ENCODE results near the gene EVI5L.
"Not testable (repeated sequence)": the region's sequence is repeated elsewhere in the genome, so short reads cannot be mapped to it uniquely, and the experiment has no call there.

Gene EVI5L

GRCh38 chr19:7792281-7792680 is 37.7 kb upstream of the EVI5L start:
- TF ChIP-seq CTCF (IDR thresholded peaks at IDR 0.05; ENCODE audit: low read depth, low read length, missing control alignments), result no peak
- H3K36me3 ChIP-seq (replicated peaks), result no peaks in the 10 kb centered on the region
- peak; percentile 5 for DNase-seq
- H3K27ac ChIP-seq, result no peak overlapping the region
- no peak overlapping the region for H3K4me3 ChIP-seq (ENCODE audit: low read depth, low read length)
- peaks cover 20% of the 10 kb centered on the region for H3K27me3 ChIP-seq (replicated peaks)
- in situ Hi-C loops (cut with HindIII; ENCODE audit: low pct_ligation_motif_present, low sequenced_read_pairs), result no loop called here

GRCh38 chr19:7792701-7793100 is 37.3 kb upstream of the EVI5L start:
- peaks cover 16% of the 10 kb centered on the region for H3K27me3 ChIP-seq (replicated peaks)
- H3K27ac ChIP-seq; DNase-seq; H3K4me3 ChIP-seq (ENCODE audit: low read depth, low read length); H3K36me3 ChIP-seq (replicated peaks); in situ Hi-C loops (cut with HindIII; ENCODE audit: low pct_ligation_motif_present, low sequenced_read_pairs): not testable (repeated sequence)

- Histone ChIP-seq H3K27ac (no peak overlapping the region), H3K36me3 (replicated peaks) (no peaks in the 10 kb centered on the region), H3K4me3 (ENCODE audit: low read depth, low read length) (no peak overlapping the region), H3K27me3 (replicated peaks) (peaks cover 9% of the 10 kb centered on the region)
- DNase-seq, result no peak
- in situ Hi-C loops (cut with HindIII; ENCODE audit: low pct_ligation_motif_present, low sequenced_read_pairs), result no loop called here
- no peak for TF ChIP-seq CTCF (IDR thresholded peaks at IDR 0.05; ENCODE audit: low read depth, low read length, missing control alignments)
These were observed 36.5 kb upstream of the EVI5L start for GRCh38 chr19:7793493-7793892.

- no peak overlapping the region for H3K27ac ChIP-seq
- no peaks in the 10 kb centered on the region for H3K27me3 ChIP-seq (replicated peaks)
- H3K36me3 ChIP-seq (replicated peaks), result no peaks in the 10 kb centered on the region
- no peak for TF ChIP-seq CTCF (IDR thresholded peaks at IDR 0.05; ENCODE audit: low read depth, low read length, missing control alignments)
- no peak for DNase-seq
- in situ Hi-C loops (cut with HindIII; ENCODE audit: low pct_ligation_motif_present, low sequenced_read_pairs), result no loop called here
- no peak overlapping the region for H3K4me3 ChIP-seq (ENCODE audit: low read depth, low read length)
These were observed 34.4 kb upstream of the EVI5L start for GRCh38 chr19:7795555-7796161.

GRCh38 chr19:7799640-7800355 is 30.2 kb upstream of the EVI5L start:
- TF ChIP-seq CTCF (IDR thresholded peaks at IDR 0.05; ENCODE audit: low read depth, low read length, missing control alignments), result peak; percentile 70
- peak; percentile 66 for DNase-seq
- in situ Hi-C loops (cut with HindIII; ENCODE audit: low pct_ligation_motif_present, low sequenced_read_pairs), result no loop called here
- Histone ChIP-seq H3K27ac (no peak overlapping the region), H3K36me3 (replicated peaks) (no peaks in the 10 kb centered on the region), H3K4me3 (ENCODE audit: low read depth, low read length) (peak overlapping the region; percentile 27), H3K27me3 (replicated peaks) (no peaks in the 10 kb centered on the region)

- in situ Hi-C loops (cut with HindIII; ENCODE audit: low pct_ligation_motif_present, low sequenced_read_pairs), result no loop called here
- H3K36me3 ChIP-seq (replicated peaks), result no peaks in the 10 kb centered on the region
- TF ChIP-seq CTCF (IDR thresholded peaks at IDR 0.05; ENCODE audit: low read depth, low read length, missing control alignments), result no peak
- H3K27me3 ChIP-seq (replicated peaks), result no peaks in the 10 kb centered on the region
- H3K27ac ChIP-seq, result no peak overlapping the region
- H3K4me3 ChIP-seq (ENCODE audit: low read depth, low read length), result no peak overlapping the region
- DNase-seq, result no peak
These were observed 28.9 kb upstream of the EVI5L start for GRCh38 chr19:7801020-7801570.
